ENCODE measurements around the gene CTSF. TPM values are rescaled to one million over a fixed set of nuclear protein-coding genes. Genes with fewer than 3 reads are reported as not detected.

Gene CTSF
- polyA plus RNA-seq, 1 donor (not counting 4 experiments of a cell fraction or from before 2014, with no cell fraction given), result 3.2 TPM

GRCh38 chr11:66564984-66565383 is 3.4 kb downstream of the CTSF start:
- H3K9me3 ChIP-seq (ENCODE audit: control insufficient read depth, low read depth, low read length), result no peaks in the 10 kb centered on the region
- no peaks in the 10 kb centered on the region for H3K9me1 ChIP-seq (ENCODE audit: control insufficient read depth, extremely low read depth, insufficient read depth, low read length)
- H3K4me3 ChIP-seq (ENCODE audit: control insufficient read depth in 2 of 3, extremely low read depth in 1 of 3, insufficient read depth in 2 of 3, low read depth in 1 of 3, low read length in 3 of 3), result no peak overlapping the region
- no peak overlapping the region for H3K27ac ChIP-seq (ENCODE audit: control insufficient read depth, insufficient read depth, low read length)
- H3K4me2 ChIP-seq (ENCODE audit: control insufficient read depth, extremely low read depth, insufficient read depth, low read depth, low read length), result no peak overlapping the region
- H3K79me2 ChIP-seq (ENCODE audit: control insufficient read depth, insufficient read depth, low read length), result no peaks in the 10 kb centered on the region
- dilution Hi-C loops (cut with MboI; ENCODE audit: extremely low pct_ligation_motif_present, low sequenced_read_pairs), result no loop called here
- peaks cover 19% of the 10 kb centered on the region for H3K27me3 ChIP-seq (ENCODE audit: control insufficient read depth, extremely low read depth, insufficient read depth, low read length)
- TF ChIP-seq EZH2 (IDR thresholded peaks at IDR 0.05; ENCODE audit: low read length) (no peak), CTCF (optimal IDR thresholded peaks at IDR 0.05 in 1 of 3, IDR thresholded peaks at IDR 0.05 in 1 of 3, conservative IDR thresholded peaks at IDR 0.05 in 1 of 3; ENCODE audit: extremely low read depth in 1 of 3, insufficient read depth in 2 of 3, low read length in 3 of 3) (no peak)
- H3K36me3 ChIP-seq (ENCODE audit: control insufficient read depth in 2 of 2, extremely low read depth in 1 of 2, insufficient read depth in 2 of 2, low read length in 2 of 2), result no peaks in the 10 kb centered on the region
- DNase-seq (ENCODE audit: low read depth, low spot score) (no peak), FAIRE-seq (no peak)
- no peaks in the 10 kb centered on the region for H4K20me1 ChIP-seq (ENCODE audit: control insufficient read depth, extremely low read depth, insufficient read depth, low read length)
- H3K4me1 ChIP-seq (ENCODE audit: control insufficient read depth, extremely low read depth, insufficient read depth, low read length), result peaks cover 5% of the 10 kb centered on the region
- no peak overlapping the region for H3K9ac ChIP-seq (ENCODE audit: control insufficient read depth, extremely low read depth, insufficient read depth, low read length)
- H2AFZ ChIP-seq (ENCODE audit: control insufficient read depth, low read length), result no peak overlapping the region

- no peaks in the 10 kb centered on the region for H3K36me3 ChIP-seq (ENCODE audit: control insufficient read depth in 2 of 2, extremely low read depth in 1 of 2, insufficient read depth in 2 of 2, low read length in 2 of 2)
- peaks cover 19% of the 10 kb centered on the region for H3K27me3 ChIP-seq (ENCODE audit: control insufficient read depth, extremely low read depth, insufficient read depth, low read length)
- DNase-seq (ENCODE audit: low read depth, low spot score) (no peak), FAIRE-seq (no peak)
- H3K27ac ChIP-seq (ENCODE audit: control insufficient read depth, insufficient read depth, low read length), result no peak overlapping the region
- no peak overlapping the region for H3K9ac ChIP-seq (ENCODE audit: control insufficient read depth, extremely low read depth, insufficient read depth, low read length)
- H3K79me2 ChIP-seq (ENCODE audit: control insufficient read depth, insufficient read depth, low read length), result no peaks in the 10 kb centered on the region
- H2AFZ ChIP-seq (ENCODE audit: control insufficient read depth, low read length), result no peak overlapping the region
- no peaks in the 10 kb centered on the region for H4K20me1 ChIP-seq (ENCODE audit: control insufficient read depth, extremely low read depth, insufficient read depth, low read length)
- no peak overlapping the region for H3K4me3 ChIP-seq (ENCODE audit: control insufficient read depth in 2 of 3, extremely low read depth in 1 of 3, insufficient read depth in 2 of 3, low read depth in 1 of 3, low read length in 3 of 3)
- H3K9me3 ChIP-seq (ENCODE audit: control insufficient read depth, low read depth, low read length), result no peaks in the 10 kb centered on the region
- TF ChIP-seq CTCF (optimal IDR thresholded peaks at IDR 0.05 in 1 of 3, IDR thresholded peaks at IDR 0.05 in 1 of 3, conservative IDR thresholded peaks at IDR 0.05 in 1 of 3; ENCODE audit: extremely low read depth in 1 of 3, insufficient read depth in 2 of 3, low read length in 3 of 3) (no peak), EZH2 (IDR thresholded peaks at IDR 0.05; ENCODE audit: low read length) (no peak)
- dilution Hi-C loops (cut with MboI; ENCODE audit: extremely low pct_ligation_motif_present, low sequenced_read_pairs), result no loop called here
- no peaks in the 10 kb centered on the region for H3K9me1 ChIP-seq (ENCODE audit: control insufficient read depth, extremely low read depth, insufficient read depth, low read length)
- H3K4me1 ChIP-seq (ENCODE audit: control insufficient read depth, extremely low read depth, insufficient read depth, low read length), result peaks cover 5% of the 10 kb centered on the region
- H3K4me2 ChIP-seq (ENCODE audit: control insufficient read depth, extremely low read depth, insufficient read depth, low read depth, low read length), result no peak overlapping the region
These were observed 3.9 kb downstream of the CTSF start for GRCh38 chr11:66564538-66564937.
